ENCODE results near the gene EVI2B.

GRCh38 chr17:31297090-31297489, 16.8 kb downstream of the EVI2B start, which contains the start of gene OMG:
- TF ChIP-seq CTCF (IDR thresholded peaks at IDR 0.05) (no peak), POLR2A (IDR thresholded peaks at IDR 0.05) (no peak)

Measured in thyroid gland (tissue), 4 donors.